ENCODE measurements around the gene VPS35.
"Not testable (repeated sequence)": the region's sequence is repeated elsewhere in the genome, so short reads cannot be mapped to it uniquely, and the experiment has no call there.

VPS35 gene

GRCh38 chr16:46651305-46651704 is 37.7 kb downstream of the VPS35 start:
- H3K9me3 ChIP-seq (ENCODE audit: control insufficient read depth, insufficient read depth, low read length) = no peaks in the 10 kb centered on the region
- H3K9ac ChIP-seq (ENCODE audit: low read depth, low read length) = no peak overlapping the region
- H3K27me3 ChIP-seq (ENCODE audit: control insufficient read depth, insufficient read depth, low read length) = no peaks in the 10 kb centered on the region
- no peak overlapping the region for H3K27ac ChIP-seq (ENCODE audit: low read depth, low read length)
- peaks cover 5% of the 10 kb centered on the region for H3K4me1 ChIP-seq (ENCODE audit: control insufficient read depth, insufficient read depth, low read length)
- no peak overlapping the region for H3K4me3 ChIP-seq (ENCODE audit: low read depth, low read length)
- H3K36me3 ChIP-seq (ENCODE audit: control insufficient read depth, insufficient read depth, low read length) = no peaks in the 10 kb centered on the region

DNA sequence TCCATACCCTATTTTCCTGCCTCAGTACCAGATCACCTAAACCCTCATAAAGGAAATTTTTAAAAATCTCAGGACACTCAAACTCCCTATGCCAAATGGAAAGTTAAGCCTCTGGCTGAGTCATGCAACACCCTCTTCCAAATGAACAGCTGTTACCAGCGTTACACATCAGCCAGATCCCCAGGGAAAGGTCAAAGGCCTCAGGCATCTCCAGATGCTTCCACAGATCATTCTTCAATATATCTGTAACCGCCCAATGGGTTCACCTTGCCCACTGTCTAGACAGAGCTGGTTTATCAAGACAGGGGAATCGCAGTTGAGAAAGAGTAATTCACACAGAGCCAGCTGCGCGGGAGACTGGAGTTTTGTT is 38.7 kb downstream of the VPS35 start:
- peaks cover 5% of the 10 kb centered on the region for H3K4me1 ChIP-seq (ENCODE audit: control insufficient read depth, insufficient read depth, low read length)
- no peak overlapping the region for H3K4me3 ChIP-seq (ENCODE audit: low read depth, low read length)
- no peaks in the 10 kb centered on the region for H3K36me3 ChIP-seq (ENCODE audit: control insufficient read depth, insufficient read depth, low read length)
- H3K9me3 ChIP-seq (ENCODE audit: control insufficient read depth, insufficient read depth, low read length) = no peaks in the 10 kb centered on the region
- no peaks in the 10 kb centered on the region for H3K27me3 ChIP-seq (ENCODE audit: control insufficient read depth, insufficient read depth, low read length)
- no peak overlapping the region for H3K9ac ChIP-seq (ENCODE audit: low read depth, low read length)
- no peak overlapping the region for H3K27ac ChIP-seq (ENCODE audit: low read depth, low read length)

GRCh38 chr16:46649588-46650253 is 39.3 kb downstream of the VPS35 start:
- no peak overlapping the region for H3K4me3 ChIP-seq (ENCODE audit: low read depth, low read length)

GRCh38 chr16:46648656-46649055 is 40.3 kb downstream of the VPS35 start:
- H3K4me1 ChIP-seq (ENCODE audit: control insufficient read depth, insufficient read depth, low read length) = peaks cover 5% of the 10 kb centered on the region
- no peaks in the 10 kb centered on the region for H3K36me3 ChIP-seq (ENCODE audit: control insufficient read depth, insufficient read depth, low read length)
- no peaks in the 10 kb centered on the region for H3K9me3 ChIP-seq (ENCODE audit: control insufficient read depth, insufficient read depth, low read length)
- no peak overlapping the region for H3K4me3 ChIP-seq (ENCODE audit: low read depth, low read length)
- H3K27ac ChIP-seq (ENCODE audit: low read depth, low read length) = no peak overlapping the region
- no peak overlapping the region for H3K9ac ChIP-seq (ENCODE audit: low read depth, low read length)
- no peaks in the 10 kb centered on the region for H3K27me3 ChIP-seq (ENCODE audit: control insufficient read depth, insufficient read depth, low read length)

More at GRCh38 chr16:46649588-46650253, 39.3 kb downstream of the VPS35 start:
- no peaks in the 10 kb centered on the region for H3K36me3 ChIP-seq (ENCODE audit: control insufficient read depth, insufficient read depth, low read length)
- H3K27me3 ChIP-seq (ENCODE audit: control insufficient read depth, insufficient read depth, low read length) = no peaks in the 10 kb centered on the region
- H3K9me3 ChIP-seq (ENCODE audit: control insufficient read depth, insufficient read depth, low read length) = no peaks in the 10 kb centered on the region
- peaks cover 5% of the 10 kb centered on the region for H3K4me1 ChIP-seq (ENCODE audit: control insufficient read depth, insufficient read depth, low read length)
- H3K27ac ChIP-seq (ENCODE audit: low read depth, low read length) = no peak overlapping the region
- no peak overlapping the region for H3K9ac ChIP-seq (ENCODE audit: low read depth, low read length)

- no peak overlapping the region for H3K4me3 ChIP-seq (ENCODE audit: low read depth, low read length)
- H3K9ac ChIP-seq (ENCODE audit: low read depth, low read length) = no peak overlapping the region
- no peaks in the 10 kb centered on the region for H3K27me3 ChIP-seq (ENCODE audit: control insufficient read depth, insufficient read depth, low read length)
Observed at GRCh38 chr16:46638947-46639925, 49.7 kb downstream of the VPS35 start.

DNA sequence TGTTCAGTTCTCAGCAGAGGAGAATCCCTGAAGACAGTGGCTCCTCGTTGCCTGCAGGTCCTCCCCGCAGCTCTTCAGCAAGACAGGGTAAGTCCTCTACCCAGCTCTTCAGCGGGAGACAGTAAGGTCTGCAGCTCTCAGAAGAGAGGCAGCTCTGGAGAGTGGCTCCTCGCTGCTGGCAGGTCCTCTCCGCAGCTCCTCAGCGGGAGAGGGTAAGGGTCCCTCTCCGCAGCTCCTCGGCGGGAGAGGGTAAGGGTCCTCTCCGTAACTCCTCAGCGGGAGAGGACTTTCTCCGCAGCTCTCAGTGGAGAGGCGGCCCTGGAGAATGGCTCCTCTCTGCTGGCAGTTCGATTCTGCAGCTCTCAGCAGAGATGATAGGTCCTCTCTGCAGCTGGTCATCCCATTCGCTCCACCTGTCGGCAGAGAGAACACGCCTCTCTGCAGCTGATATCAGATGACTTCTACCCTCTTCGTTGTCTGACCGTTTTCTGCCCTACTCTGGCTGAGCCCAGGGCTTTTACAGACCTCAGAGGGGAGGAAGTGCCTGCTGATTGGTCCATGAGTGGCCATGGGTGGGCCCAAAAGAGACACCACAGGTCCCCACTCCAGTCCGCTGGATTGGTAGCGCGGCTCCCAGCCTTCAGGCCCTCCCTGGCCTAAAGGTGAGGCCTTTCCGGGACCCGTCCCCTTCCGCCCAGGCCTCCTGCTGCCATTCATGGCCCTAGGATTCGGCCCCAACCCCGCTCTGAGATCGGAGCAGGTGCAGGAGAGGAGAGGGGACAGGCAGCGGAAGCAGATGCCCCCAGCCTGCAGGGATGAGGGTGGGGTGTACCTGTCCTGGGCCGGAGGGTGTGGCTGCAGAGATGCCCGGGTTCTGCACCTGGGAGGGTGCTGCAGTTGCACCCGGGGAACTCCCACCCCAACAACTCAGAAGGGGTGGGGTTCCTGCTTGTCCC is 55.9 kb downstream of the VPS35 start:
- Histone ChIP-seq H3K9ac (ENCODE audit: low read depth, low read length) (no peak overlapping the region), H3K4me3 (ENCODE audit: low read depth, low read length) (peak overlapping the region; percentile 33; the same call in 1 of the 2 replicates), H3K27me3 (ENCODE audit: control insufficient read depth, insufficient read depth, low read length) (no peaks in the 10 kb centered on the region)

More at GRCh38 chr16:46638947-46639925, 49.7 kb downstream of the VPS35 start:
- no peaks in the 10 kb centered on the region for H3K9me3 ChIP-seq (ENCODE audit: control insufficient read depth, insufficient read depth, low read length)
- H3K36me3 ChIP-seq (ENCODE audit: control insufficient read depth, insufficient read depth, low read length) = no peaks in the 10 kb centered on the region
- no peaks in the 10 kb centered on the region for H3K4me1 ChIP-seq (ENCODE audit: control insufficient read depth, insufficient read depth, low read length)
- no peak overlapping the region for H3K27ac ChIP-seq (ENCODE audit: low read depth, low read length)

GRCh38 chr16:46629331-46630219 is 59.4 kb downstream of the VPS35 start:
- no peaks in the 10 kb centered on the region for H3K9me3 ChIP-seq (ENCODE audit: control insufficient read depth, insufficient read depth, low read length)
- no peak overlapping the region for H3K4me3 ChIP-seq (ENCODE audit: low read depth, low read length)
- H3K4me1 ChIP-seq (ENCODE audit: control insufficient read depth, insufficient read depth, low read length) = peaks cover 3% of the 10 kb centered on the region; the same call in 1 of the 2 replicates
- H3K27me3 ChIP-seq (ENCODE audit: control insufficient read depth, insufficient read depth, low read length) = no peaks in the 10 kb centered on the region
- no peak overlapping the region for H3K9ac ChIP-seq (ENCODE audit: low read depth, low read length)
- no peaks in the 10 kb centered on the region for H3K36me3 ChIP-seq (ENCODE audit: control insufficient read depth, insufficient read depth, low read length)
- H3K27ac ChIP-seq (ENCODE audit: low read depth, low read length) = no peak overlapping the region

More for the DNA sequence above, 55.9 kb downstream of the VPS35 start:
- Histone ChIP-seq H3K36me3 (ENCODE audit: control insufficient read depth, insufficient read depth, low read length) (no peaks in the 10 kb centered on the region), H3K4me1 (ENCODE audit: control insufficient read depth, insufficient read depth, low read length) (peaks cover 3% of the 10 kb centered on the region; the same call in 1 of the 2 replicates), H3K9me3 (ENCODE audit: control insufficient read depth, insufficient read depth, low read length) (no peaks in the 10 kb centered on the region), H3K27ac (ENCODE audit: low read depth, low read length) (peak overlapping the region; percentile 10)

- H3K27ac ChIP-seq (ENCODE audit: low read depth, low read length) = no peak overlapping the region
- H3K4me1 ChIP-seq (ENCODE audit: control insufficient read depth, insufficient read depth, low read length) = peaks cover 3% of the 10 kb centered on the region; the same call in 1 of the 2 replicates
- no peaks in the 10 kb centered on the region for H3K9me3 ChIP-seq (ENCODE audit: control insufficient read depth, insufficient read depth, low read length)
- no peaks in the 10 kb centered on the region for H3K36me3 ChIP-seq (ENCODE audit: control insufficient read depth, insufficient read depth, low read length)
- H3K4me3 ChIP-seq (ENCODE audit: low read depth, low read length) = no peak overlapping the region
- H3K9ac ChIP-seq (ENCODE audit: low read depth, low read length) = no peak overlapping the region
- H3K27me3 ChIP-seq (ENCODE audit: control insufficient read depth, insufficient read depth, low read length) = no peaks in the 10 kb centered on the region
Observed at GRCh38 chr16:46627746-46628145, 61.2 kb downstream of the VPS35 start.

- not testable (repeated sequence) for H3K27me3 ChIP-seq (ENCODE audit: control insufficient read depth, insufficient read depth, low read length); H3K9ac ChIP-seq (ENCODE audit: low read depth, low read length); H3K4me3 ChIP-seq (ENCODE audit: low read depth, low read length); H3K4me1 ChIP-seq (ENCODE audit: control insufficient read depth, insufficient read depth, low read length); H3K27ac ChIP-seq (ENCODE audit: low read depth, low read length); H3K36me3 ChIP-seq (ENCODE audit: control insufficient read depth, insufficient read depth, low read length); H3K9me3 ChIP-seq (ENCODE audit: control insufficient read depth, insufficient read depth, low read length)
Observed at GRCh38 chr16:46626681-46627080, 62.3 kb downstream of the VPS35 start.

DNA sequence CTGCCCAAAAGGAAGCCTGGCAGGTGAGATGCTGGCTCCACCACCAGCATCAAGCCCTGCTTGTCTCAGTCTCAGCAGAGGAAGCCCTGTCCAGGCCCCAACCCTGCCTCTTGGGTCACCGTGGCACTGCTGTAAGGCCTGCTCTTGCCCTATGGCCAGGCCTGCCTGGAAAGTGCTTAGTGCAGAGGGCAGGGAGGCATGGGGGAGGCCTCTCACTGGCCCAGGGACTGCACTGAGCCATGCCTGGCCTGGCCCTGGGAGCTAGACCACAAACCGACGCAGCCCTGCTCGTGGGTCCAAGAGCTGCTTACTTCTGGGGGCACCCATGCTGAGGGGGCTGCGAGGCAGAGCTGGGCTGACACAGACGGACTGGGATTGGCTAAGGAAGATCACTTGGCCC is 64.1 kb downstream of the VPS35 start:
- H3K4me1 ChIP-seq (ENCODE audit: control insufficient read depth, insufficient read depth, low read length); H3K27ac ChIP-seq (ENCODE audit: low read depth, low read length); H3K27me3 ChIP-seq (ENCODE audit: control insufficient read depth, insufficient read depth, low read length); H3K36me3 ChIP-seq (ENCODE audit: control insufficient read depth, insufficient read depth, low read length); H3K9ac ChIP-seq (ENCODE audit: low read depth, low read length); H3K4me3 ChIP-seq (ENCODE audit: low read depth, low read length); H3K9me3 ChIP-seq (ENCODE audit: control insufficient read depth, insufficient read depth, low read length): not testable (repeated sequence)

All from HUES48 (cell line).